Brain pericyte (primary cell): ENCODE data around the gene PLEKHA7.
"Not testable (repeated sequence)": the region's sequence is repeated elsewhere in the genome, so short reads cannot be mapped to it uniquely, and the experiment has no call there.

ENCODE experiments used
- DNase-seq: peaks from one replicate; pipeline ENCODE4 v3.0.0-alpha.2; 2012; ENCODE audit warnings: low read depth, low spot score

The PLEKHA7 gene

DNA sequence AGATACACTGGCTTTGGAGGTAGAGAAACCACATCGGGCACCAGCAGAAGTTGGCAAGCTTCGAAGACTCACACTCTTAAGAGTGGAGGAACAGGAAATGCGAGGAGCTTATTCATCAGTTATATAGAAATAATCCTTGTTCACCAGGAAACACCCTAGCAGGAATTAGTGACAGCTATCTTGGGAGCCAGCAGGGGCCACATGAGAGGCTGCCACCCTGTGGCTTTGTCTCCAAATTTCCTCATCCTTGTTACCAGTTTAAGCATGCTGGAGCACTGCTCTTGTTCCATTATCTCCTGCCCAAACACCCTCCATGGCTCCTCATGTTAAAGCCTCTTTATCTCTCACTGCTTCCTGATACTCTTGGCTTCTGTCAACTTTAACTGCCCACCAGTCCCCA lies 131.0 kb downstream of the PLEKHA7 start:
- DNase-seq, result no peak

DNA sequence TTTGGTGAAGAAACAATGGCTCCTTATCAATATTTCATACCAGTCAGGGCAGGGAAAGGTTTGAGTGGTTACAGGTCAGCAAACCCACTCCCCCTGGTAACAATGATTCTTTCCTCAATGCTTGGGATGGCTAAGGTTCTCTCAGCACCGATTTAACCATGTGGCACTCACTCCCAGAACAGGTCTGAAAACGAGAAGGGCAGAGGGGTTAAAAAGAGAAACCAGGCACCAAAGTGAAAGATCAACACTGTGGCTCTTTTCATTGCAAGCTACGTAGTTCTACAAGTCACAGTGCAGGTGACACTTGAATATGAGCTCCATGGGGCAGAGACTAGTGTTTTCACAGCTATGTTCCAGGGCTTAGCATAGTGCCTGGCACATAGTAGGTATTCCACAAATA lies 132.4 kb downstream of the PLEKHA7 start:
- no peak for DNase-seq

DNA sequence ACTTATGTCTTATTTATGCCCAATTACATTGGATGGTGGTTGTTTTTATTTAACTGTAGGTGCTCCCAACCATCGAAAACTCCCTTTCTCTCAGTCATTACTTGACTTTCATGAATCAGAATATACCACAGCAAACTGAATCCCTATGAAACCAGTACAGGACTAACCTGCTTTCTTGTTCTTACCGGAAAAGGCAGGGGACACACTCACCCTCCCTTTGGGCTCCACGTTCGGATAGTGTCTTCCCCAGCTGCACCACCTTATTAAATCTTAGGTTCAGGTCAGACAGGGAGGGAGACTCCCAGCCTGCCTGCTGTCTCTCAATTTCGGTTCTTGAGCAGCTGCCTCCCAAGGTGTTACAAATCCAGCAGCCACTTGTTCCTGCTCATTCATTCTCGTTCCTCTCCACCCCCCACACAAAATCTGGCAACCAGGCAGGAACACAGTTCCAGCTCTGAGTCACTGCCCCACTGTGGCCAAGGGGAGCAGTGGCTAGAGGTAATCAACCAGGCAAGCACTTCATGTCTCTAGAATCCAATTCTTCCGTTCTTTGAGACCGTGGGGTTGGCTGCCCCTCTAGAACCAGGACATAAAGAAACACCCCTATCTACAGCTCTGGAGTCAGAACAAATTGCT lies 133.0 kb downstream of the PLEKHA7 start:
- no peak for DNase-seq

DNA sequence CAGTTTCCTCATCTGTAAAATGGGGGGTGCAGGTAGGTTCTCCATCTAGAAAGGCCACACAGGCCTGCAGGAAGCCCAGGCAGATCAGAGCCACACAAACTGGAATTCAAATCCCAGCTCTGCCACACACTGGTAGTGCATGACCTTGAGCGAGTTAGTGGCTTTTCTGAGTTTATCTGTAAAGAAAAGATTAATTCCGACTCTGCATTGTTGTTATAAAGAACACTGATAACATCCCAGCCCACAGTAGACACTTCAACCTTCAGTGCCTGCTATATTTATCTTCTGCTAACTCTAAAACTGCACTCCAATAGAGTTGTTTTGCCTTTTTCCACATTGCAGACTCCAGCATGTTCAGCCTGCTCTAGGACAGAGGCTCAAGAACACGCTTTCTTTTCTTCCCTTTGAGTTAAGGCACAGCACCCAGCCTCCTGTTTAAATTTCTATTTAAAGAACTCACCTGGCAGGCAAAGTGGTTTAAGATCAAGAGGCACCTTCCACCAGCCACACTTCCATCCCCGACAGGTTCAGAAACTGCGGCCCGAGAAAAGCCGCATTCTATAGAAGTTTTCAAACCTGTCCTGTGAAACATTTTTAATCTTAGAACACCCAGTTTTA lies 133.9 kb downstream of the PLEKHA7 start:
- DNase-seq, result no peak

DNA sequence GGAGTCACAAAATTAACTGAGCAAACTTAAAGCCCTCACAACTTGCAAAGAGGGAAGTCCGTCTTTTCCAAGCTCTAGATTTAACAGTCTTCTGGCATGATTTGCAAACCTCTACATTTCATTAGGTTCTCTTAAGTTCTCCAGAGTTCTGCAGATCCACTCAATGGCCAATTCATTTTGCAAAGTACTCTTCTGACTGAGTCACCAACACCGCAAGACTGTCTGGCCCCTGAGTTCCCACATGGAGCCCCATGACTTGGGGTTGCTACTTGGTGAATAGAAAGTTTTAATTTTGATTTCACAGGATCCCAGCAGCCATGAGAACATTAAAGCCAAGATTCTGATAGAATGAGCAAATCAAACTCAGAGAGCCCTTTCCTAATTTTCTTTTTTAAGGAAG lies 134.5 kb downstream of the PLEKHA7 start:
- DNase-seq, result no peak

DNA sequence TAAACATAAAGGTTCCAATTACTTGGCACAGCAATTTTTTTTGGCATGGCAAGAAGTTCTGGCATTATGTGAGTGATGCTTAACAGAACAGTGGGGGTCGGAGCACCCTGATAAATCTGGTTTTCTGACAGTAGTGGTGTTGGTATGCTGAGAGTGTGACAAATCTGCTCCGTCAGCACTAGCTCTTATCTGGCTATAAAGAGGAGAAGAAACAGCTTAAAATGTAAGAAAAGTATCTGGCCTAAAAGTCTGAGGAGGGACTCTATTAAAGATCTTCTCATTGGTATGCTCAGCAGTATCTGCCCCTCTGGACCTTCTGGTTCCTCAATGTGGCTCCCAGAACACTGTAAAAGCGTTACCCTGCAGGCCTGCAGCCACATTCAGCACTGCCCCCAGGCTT lies 137.4 kb downstream of the PLEKHA7 start:
- DNase-seq, result no peak

DNA sequence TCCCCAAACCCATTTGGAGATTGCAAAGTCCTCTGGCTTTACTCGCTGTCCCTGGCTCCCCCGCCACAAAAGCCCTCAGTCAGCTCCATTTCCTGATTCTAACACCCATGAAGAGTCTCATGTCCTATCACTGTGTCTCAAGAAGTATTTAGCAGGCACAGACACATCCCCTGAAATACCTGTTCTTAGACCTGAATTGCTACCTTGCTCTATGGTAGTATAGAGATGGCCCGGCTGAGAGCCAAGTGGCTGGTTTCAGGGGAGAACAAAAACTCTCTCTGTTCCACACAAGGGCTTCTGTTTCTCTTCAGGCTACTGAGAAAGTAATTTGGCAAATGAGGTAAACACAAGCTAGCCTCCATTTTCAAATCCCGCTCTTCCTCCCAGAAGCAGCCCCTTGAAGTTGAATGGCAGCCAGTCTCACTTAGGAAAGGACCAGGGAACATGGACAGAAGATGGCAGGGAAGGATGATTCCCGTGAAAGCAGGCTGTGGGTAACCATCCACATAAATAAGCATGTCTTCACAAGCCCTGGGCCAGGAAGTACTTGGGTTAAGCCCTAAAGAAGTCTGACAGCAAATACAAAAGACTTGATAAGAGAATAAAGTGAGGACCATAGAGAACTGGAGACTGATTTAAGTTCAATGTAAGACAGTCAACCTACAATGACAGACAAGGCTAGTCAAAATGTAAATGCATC lies 138.0 kb downstream of the PLEKHA7 start:
- DNase-seq, result no peak

DNA sequence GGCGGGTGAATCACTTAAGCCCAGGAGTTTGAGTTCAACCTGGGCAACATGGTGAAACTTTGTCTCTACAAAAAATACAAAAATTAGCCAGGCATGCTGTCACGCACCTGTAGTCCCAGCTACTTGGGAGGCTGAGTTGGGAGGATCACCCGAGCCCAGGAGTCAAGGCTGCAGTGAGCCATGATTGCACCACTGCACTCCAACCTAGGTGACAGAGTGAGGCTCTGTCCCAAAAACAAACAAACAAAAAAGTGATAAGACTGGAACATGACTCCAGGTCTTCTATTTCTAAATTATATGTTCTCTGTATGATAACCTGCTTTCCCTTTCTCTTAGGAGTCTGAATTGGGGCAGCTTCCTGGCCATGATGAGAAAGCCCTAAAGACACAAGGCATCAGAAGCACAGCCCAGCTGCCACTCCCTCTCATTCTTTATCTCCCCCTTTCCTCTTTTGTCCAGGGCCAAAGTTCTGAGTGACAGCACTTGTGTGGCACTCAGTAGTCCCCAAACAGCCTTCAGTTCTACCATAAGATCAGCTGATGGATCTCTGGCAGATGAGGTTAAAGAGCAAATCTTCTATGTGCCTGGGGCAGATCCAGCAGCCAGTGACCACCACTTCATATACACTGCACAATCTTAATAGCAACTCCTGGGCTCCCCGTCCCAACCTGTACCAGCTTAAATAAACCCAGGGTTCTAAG lies 139.8 kb downstream of the PLEKHA7 start:
- DNase-seq, result no peak

DNA sequence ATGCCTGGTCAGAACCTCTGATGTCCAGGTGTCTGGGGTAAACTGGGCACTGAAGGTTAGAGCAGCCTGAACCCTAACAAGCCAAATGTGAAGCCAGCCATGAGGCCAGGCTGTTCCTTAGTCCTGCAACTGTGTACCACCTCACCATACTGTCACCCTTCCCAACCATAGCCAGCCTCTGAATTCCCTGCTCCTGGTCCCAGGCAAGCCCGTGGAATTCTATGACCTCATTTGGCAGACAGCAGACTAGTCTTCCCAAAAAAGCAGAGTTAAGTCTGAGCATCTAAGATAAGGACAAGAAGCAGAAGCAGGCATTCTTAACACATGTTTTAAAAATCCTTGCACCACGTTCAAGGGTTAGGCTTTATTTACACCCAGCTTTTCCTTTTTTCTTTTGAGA lies 140.9 kb downstream of the PLEKHA7 start:
- no peak for DNase-seq

DNA sequence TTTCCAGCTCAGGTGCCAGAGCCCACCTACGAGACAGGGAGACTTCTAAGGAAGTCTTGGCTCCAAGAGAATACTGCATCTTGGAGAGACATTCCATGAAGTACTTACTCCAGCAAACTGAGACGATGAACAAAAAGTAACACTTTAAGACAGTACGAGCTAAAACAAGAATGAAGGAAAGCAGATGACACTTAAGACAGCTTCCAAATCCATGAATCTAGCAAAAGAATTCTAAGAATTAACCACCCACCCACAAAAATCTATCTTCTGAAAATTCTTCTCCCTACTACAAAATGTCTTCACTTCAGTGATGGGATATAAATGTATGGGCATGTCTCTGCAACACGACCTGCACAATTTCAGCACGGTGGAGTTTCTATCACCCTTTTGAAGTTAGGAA lies 142.8 kb downstream of the PLEKHA7 start:
- DNase-seq, result no peak

DNA sequence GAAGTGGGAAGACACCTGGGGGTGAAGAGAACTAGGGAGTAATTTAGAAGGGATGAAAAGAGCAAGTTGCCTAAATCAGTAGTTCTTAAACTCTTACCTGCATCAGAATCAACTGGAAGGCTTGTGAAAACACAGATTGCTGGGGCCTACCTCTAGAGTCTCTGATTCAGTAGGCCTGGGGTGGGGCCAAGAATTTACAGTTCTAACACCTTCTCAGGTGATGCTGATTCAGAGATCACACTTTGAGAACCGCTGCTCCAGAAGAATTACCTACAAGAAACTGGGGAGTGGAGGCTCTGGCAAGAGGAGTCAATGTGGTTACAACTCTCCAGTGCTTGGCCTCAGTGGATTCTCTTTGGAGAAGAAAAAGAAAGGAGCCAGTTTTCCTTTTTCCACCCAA lies 147.1 kb downstream of the PLEKHA7 start:
- DNase-seq, result no peak

DNA sequence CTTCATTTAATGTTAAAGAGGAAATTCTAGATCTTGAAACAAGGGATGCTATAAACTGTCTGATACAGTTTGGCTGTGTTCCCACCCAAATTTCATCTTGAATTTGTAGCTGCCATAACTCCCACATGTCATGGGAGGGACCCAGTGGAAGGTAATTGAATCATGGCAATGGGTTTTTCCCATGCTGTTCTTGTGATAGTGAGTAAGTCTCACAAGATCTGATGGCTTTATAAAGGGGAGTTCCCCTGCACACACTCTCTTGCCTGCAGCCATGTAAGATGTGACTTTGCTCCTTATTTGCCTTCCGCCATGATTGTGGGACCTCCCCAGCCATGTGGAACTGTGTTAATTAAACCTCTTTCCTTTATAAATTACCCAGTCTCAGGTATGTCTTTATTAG lies 149.8 kb downstream of the PLEKHA7 start:
- not testable (repeated sequence) for DNase-seq

DNA sequence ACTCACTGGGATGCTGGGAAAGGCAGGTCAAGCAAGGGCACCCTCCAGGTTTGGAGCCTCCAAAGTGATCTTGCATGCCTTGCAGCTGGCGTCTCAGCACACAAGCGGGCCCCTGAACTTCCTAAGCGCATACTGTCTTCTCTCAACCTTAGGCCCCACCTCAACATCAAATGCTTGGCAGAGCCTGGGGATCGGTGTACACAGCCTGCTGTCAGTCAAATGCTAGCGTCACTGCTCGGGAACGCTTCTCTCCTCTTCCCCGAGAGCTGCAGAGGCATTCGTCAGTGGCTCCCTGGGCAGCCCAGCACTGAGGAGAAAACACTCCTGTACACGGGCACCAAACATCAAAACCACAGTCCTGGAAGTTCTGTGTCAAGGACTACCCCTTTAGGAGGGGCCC lies 150.8 kb downstream of the PLEKHA7 start:
- no peak for DNase-seq

DNA sequence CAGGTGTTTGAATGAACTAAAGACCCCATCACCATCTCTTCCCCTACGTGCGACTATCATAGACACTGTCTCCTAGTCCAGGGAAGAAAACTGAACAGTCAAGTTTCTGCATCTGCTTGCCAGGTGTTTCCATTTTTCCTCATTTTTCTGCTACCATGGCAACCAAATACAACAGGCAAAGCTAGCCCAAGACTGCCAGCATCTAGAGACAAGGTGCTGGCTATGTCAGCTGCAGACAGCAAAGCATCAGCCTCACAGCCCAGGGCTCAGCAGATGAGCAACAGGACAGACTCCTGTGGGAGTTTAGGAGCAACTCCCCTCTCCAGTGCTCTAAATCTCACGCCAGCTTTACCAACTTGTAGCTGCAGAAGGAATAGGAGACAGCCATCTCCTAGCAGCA lies 151.5 kb downstream of the PLEKHA7 start:
- no peak for DNase-seq

DNA sequence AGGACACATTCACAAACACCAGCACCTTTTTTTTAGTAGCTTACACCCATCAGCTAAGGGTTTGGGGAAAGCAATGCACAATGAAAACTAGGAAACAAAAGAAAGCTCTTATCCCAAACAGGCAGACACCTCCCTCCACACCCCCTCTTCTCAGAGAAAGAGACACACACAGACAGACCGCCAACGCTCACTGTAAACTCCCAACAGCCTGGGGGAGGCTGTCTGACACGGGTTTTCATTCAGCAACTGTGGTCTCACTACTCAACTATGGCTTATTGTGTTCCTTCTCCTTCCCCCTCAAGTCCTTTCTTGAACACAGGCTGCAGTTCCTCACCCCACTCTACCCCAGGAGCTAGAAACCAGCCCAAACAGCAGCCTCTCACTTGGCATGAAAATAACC lies 152.4 kb downstream of the PLEKHA7 start:
- DNase-seq, result no peak

DNA sequence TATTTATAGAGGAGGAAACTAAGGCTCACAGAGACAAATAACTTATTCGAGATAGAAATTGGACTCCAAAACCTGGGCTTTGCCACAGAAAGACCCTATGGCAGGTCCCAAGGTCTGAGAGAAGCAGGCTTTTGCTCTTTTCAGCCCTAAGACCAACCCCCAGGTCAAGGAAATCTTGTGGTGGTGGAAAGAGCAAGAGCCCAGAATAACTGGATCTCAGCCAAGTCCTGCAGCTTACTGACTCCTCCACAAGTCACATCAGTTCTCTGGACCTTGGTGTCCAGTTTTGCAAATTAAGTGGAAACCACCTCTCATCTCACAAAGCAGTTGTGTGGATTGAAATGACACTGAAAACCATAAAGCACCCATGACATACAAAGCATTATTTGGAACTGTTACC lies 153.6 kb downstream of the PLEKHA7 start:
- DNase-seq, result no peak

DNA sequence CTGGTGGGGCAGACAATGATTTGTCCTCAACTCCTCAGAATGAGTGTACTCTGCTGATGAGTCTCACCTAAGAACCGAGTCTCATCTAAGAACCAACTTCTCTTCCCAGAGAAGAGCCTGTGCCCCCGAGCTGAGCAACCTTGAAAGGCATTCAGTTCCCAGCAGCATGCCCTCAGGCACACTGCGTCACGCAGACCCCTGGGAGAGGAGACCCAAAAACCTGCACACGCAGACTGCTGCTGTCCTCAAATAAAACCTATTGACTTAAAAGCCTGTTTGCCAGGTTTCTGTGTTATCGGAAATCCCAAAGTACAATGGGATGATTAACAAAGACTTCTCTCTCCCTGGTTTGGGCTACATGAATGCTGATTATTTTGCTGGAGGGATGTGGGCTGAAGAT lies 154.6 kb downstream of the PLEKHA7 start:
- no peak for DNase-seq

DNA sequence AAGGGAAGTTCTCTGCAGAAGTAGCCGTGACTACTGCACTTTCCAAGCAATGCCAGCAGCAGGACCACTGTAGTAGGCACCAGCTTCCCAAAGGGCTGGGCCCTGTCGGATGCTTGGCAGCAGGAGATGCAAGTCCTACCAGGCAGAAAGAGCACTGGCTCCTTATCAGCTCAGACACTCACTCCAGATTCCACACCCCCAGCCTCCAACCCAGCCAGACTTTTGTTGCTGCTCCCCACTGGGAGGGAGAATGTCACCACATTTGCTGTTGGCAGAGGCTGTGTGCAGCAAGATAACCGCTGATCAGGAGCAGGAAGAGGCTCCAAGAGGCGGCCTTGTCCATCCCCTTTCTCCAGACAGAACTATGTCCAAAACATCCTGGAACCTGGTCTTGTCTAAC lies 157.0 kb downstream of the PLEKHA7 start:
- no peak for DNase-seq

DNA sequence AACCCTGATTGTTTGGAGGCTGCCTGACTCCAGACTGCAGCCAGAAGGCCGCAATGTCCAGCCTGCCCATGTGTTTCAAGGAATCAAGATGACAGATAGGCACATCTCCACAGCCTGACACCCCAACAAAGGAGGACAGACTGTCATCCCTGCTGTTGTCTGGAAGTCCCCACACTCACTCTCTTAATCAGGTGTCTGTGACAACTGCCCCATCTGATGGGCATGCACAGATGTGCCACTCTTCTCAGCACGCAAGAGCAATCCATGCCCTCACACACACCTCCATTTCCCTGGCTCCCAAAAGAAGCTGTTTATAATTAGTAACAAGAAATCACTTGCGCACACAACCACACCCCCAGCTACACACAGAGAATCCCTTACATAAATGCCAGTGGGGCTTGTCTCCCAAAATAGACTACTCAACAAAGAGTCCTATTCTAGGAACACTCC lies 158.2 kb downstream of the PLEKHA7 start:
- no peak for DNase-seq

DNA sequence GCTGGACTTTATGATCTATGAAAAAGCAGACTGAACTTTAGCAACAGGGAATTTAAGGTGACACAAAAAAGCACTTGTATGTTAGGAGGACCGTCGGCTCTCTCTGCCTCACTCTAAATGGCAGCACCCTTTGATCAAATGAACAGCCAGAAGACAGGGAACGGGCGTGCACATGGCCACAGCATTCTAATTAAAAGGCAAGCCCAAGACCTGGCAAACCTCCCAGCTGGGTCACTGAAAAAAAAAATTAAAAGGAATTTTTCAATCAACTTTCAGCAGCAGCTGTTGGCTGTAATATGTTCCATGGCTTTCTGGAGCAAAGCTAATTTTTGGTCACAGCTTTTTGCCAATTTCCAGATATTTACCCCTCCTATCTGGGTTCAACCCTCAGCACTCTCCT lies 159.2 kb downstream of the PLEKHA7 start:
- DNase-seq, result no peak

DNA sequence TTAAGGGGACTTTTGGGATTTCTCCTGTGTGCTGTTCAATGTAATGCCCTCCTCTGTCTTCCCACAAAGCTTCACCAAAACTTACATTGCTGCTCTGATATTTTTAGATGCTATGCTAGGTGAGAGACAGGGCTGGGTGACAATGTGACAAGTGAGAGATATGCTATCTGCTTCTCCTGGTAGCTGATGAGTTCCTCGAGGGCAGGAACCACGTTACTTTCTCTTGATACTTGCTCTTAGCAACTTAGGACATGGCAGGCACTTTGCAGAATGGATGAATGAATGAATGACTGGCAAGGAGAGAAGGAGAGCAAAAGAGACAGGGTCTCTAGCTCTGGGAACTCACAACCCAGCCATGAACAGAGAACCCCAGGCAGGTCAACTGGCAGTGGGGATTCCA lies 160.4 kb downstream of the PLEKHA7 start:
- no peak for DNase-seq

DNA sequence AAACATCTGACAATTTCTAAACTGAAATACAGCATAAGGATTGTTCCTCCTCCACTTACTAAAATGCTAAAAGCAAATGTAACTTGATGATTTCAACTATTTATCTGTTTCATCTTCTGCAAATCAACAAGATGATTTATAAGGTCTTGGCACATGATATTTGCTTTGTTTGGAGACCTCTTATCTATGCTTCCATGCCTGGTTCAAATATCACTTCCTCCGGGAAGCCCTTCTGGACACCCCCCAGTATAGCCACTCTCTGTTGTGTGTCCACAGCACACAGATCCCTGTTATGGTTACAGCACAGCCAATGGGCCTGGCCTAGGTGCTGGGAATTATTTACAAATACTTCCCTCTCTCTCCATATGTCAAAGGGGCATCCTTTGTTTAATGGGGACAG lies 160.9 kb downstream of the PLEKHA7 start:
- no peak for DNase-seq

DNA sequence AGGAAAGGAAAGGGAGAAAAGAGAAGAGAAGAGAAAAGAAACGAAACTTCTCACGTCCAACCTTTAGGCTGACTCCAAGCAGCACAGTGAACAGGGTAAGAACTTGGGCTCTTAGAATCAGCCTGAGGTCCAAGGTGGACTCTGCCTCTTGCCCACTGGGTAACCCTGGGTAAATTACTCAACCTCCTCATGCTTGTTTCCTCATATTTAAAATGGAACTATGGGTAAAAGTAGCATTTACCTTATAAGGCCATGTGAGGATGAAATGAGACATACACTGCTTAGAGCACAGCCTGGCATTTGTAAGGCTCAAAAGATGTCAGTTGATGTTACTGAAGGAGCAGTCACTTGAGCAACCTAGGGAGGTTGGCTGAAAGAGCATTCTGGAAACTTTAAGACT lies 167.9 kb downstream of the PLEKHA7 start:
- no peak for DNase-seq
